Measurements from ENCODE around the gene ERVK3-1. TPM values are rescaled to one million over a fixed set of nuclear protein-coding genes. Genes with fewer than 3 reads are reported as not detected.
A peak's percentile ranks its signal among the peaks of the same experiment; 100 is the strongest.

Gene ERVK3-1
- total RNA-seq, 2 donors from 2014 or later = 39.6 to 54.2 TPM

DNA sequence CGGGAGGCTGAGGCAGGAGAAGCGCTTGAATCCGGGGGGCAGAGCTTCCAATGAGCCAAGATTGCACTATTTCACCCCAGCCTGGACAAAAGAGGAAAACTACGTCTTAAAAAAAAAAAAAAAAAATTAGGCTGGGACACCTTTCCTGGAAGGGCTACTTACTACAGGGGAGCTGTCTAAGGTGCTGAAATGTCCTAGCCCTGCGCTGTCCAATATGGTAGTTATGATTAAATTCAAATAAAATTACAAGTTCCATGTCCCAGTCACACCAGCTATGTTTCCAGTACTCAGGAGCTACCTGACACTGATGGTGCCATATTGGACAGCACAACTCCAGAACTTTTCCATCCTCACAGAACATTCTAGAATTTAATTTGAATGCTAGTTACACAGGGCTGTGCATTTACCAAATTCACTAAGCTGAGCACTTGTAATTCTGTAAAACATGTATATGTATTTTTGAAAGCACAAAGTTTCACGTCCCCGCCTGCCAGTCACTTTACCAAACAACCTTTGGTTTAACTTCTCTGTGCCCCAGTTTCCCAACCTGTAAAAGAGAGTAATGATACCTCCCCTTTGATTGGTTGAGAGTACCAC is 12.4 kb downstream of the ERVK3-1 start:
- no peaks in the 10 kb centered on the region for H3K9me3 ChIP-seq
- no peak for TF ChIP-seq POLR2A (IDR thresholded peaks at IDR 0.05)
- TF ChIP-seq, protein P1, sequence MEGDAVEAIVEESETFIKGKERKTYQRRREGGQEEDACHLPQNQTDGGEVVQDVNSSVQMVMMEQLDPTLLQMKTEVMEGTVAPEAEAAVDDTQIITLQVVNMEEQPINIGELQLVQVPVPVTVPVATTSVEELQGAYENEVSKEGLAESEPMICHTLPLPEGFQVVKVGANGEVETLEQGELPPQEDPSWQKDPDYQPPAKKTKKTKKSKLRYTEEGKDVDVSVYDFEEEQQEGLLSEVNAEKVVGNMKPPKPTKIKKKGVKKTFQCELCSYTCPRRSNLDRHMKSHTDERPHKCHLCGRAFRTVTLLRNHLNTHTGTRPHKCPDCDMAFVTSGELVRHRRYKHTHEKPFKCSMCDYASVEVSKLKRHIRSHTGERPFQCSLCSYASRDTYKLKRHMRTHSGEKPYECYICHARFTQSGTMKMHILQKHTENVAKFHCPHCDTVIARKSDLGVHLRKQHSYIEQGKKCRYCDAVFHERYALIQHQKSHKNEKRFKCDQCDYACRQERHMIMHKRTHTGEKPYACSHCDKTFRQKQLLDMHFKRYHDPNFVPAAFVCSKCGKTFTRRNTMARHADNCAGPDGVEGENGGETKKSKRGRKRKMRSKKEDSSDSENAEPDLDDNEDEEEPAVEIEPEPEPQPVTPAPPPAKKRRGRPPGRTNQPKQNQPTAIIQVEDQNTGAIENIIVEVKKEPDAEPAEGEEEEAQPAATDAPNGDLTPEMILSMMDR (IDR thresholded peaks at IDR 0.05) = no peak
- no peak for DNase-seq
- 50 to 52% methylated on average over 7 of the region's 7 CpGs for WGBS, 2 donors
- no peak for ATAC-seq
- no peak overlapping the region for H3K4me3 ChIP-seq
- peaks cover 0 to 11% of the 10 kb centered on the region in 2 donors for H3K36me3 ChIP-seq (replicated peaks in 1 of 2; ENCODE audit: insufficient read depth in 1 of 2, low read depth in 2 of 2)
- intact Hi-C loops (cut with DNase I) = no loop called here
- H3K4me1 ChIP-seq = no peaks in the 10 kb centered on the region
- H3K27ac ChIP-seq = no peak overlapping the region
- no peaks in the 10 kb centered on the region for H3K27me3 ChIP-seq

DNA sequence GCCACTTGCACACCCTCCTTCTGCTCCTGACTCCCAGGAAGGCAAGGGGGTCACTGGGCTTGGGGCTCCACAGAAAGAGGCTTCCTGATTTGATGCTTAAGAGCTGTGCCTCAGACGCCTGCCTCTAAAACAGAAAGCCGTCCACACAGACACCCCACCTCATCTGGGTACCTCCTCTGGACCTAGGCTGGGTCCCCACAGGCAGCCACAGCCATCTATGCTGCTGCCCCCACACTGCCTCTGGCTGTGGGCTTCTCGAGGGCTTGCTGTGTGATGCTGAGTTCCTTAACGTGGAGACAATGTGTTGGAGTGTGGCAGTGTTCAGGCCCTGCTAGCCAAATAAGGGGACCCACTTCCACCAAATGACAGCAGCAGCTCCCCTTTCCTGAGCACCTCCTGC is 13.1 kb downstream of the ERVK3-1 start:
- TF ChIP-seq POLR2A (IDR thresholded peaks at IDR 0.05) = no peak
- TF ChIP-seq, protein P1 (IDR thresholded peaks at IDR 0.05) = no peak
- Histone ChIP-seq H3K27ac (no peak overlapping the region), H3K4me3 (no peak overlapping the region), H3K36me3 (replicated peaks in 1 of 2; ENCODE audit: insufficient read depth in 1 of 2, low read depth in 2 of 2) (peaks cover 0 to 6% of the 10 kb centered on the region in 2 donors), H3K9me3 (no peaks in the 10 kb centered on the region), H3K27me3 (no peaks in the 10 kb centered on the region), H3K4me1 (no peaks in the 10 kb centered on the region)
- DNase-seq (no peak), ATAC-seq (no peak)
- intact Hi-C loops (cut with DNase I) = no loop called here
- 78 to 92% methylated on average over 2 to 4 of the region's 4 CpGs for WGBS, 2 donors

DNA sequence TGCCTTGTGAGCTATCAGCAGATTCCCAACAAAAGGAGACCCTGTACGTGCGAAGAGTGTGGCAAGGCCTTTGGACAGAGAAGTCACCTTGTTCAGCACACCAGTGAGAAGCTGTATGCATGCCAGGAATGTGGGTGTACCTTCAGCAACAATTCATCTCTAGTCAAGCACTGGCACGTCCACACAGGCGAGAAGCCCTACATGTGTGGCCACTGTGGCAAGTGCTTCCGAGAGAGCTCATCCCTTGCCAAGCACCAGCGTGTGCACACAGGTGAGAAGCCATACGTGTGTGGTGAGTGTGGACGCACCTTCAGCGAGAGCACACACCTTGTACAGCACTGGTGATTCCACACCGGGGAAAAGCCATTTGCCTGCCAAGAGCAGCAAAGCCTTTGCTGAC is 14.1 kb downstream of the ERVK3-1 start:
- Histone ChIP-seq H3K27me3 (no peaks in the 10 kb centered on the region), H3K4me3 (no peak overlapping the region), H3K9me3 (no peaks in the 10 kb centered on the region), H3K4me1 (no peaks in the 10 kb centered on the region), H3K27ac (no peak overlapping the region), H3K36me3 (replicated peaks in 1 of 2; ENCODE audit: insufficient read depth in 1 of 2, low read depth in 2 of 2) (no peaks in the 10 kb centered on the region)
- TF ChIP-seq, protein P1 (IDR thresholded peaks at IDR 0.05) = no peak
- no peak for TF ChIP-seq POLR2A (IDR thresholded peaks at IDR 0.05)
- no peak for ATAC-seq
- intact Hi-C loops (cut with DNase I) = no loop called here
- DNase-seq = no peak
- 94 to 95% methylated on average over 9 to 10 of the region's 10 CpGs for WGBS, 2 donors

DNA sequence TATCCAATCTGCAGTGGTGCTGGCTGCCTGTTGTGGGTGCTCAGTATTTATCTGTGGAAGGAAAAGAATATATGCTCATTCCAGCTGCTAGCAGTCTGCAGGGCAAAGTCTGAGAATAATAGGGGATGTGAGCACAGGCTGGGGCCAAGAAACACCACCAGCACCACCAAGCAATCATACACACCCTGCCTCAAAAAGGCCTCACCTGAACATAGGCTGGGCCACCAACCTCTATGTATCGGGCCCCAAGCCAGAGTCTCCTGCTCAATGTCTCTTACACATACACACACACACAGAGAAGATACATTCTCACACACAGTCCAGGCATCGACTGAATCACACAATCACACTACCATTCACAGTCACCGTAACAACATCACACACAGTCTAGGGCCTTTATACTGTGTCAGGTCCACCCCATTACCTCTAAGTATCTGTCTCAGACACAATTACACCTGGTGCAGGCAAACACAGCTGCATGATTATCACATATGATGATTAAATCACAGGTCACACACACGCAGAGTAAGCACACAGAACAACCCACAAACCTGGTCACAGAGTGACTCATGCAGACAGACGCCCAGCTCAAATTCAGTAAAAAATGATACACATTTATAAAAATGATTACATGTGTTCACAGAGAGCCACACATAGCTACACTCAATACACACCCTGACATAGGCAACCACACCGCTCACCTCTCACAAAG is 20.3 kb downstream of the ERVK3-1 start:
- no peak for DNase-seq
- no peak for ATAC-seq
- H3K27ac ChIP-seq = no peak overlapping the region

DNA sequence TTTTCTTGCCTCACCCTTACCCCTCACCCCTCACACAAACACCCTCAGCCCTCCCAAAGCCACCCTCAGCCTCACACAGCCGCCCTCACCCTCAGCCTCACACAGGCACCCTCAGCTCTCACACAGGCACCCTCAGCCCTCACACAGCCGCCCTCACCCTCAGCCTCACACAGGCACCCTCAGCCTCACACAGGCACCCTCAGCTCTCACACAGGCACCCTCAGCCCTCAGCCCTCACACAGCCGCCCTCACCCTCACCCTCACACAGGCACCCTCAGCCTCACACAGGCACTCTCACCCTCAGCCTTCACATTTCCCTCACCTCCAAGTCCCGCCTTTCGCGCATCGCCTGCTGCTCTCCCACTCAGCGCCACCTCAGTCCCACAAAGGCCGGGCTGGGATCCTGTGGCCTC is 21.3 kb downstream of the ERVK3-1 start:
- WGBS, 2 donors = 5 to 7% methylated on average over 9 of the region's 9 CpGs
- ATAC-seq = no peak
- peak overlapping the region; percentile 37 to 82 for H3K4me3 ChIP-seq
- peaks cover 24% of the 10 kb centered on the region for H3K4me1 ChIP-seq
- no peaks in the 10 kb centered on the region for H3K9me3 ChIP-seq
- no peaks in the 10 kb centered on the region for H3K36me3 ChIP-seq (replicated peaks in 1 of 2; ENCODE audit: insufficient read depth in 1 of 2, low read depth in 2 of 2)
- peak overlapping the region; percentile 77 to 95 (median 90) for H3K27ac ChIP-seq
- no peak for DNase-seq
- TF ChIP-seq POLR2A (IDR thresholded peaks at IDR 0.05) = no peak
- TF ChIP-seq, protein P1 (IDR thresholded peaks at IDR 0.05) = no peak
- intact Hi-C loops (cut with DNase I) = no loop called here
- H3K27me3 ChIP-seq = no peaks in the 10 kb centered on the region

More for the DNA sequence above, 20.3 kb downstream of the ERVK3-1 start:
- no peak for TF ChIP-seq POLR2A (IDR thresholded peaks at IDR 0.05)
- intact Hi-C loops (cut with DNase I) = no loop called here
- no peaks in the 10 kb centered on the region for H3K9me3 ChIP-seq
- peaks cover 24% of the 10 kb centered on the region for H3K4me1 ChIP-seq
- no peak overlapping the region for H3K4me3 ChIP-seq
- no peaks in the 10 kb centered on the region for H3K36me3 ChIP-seq (replicated peaks in 1 of 2; ENCODE audit: insufficient read depth in 1 of 2, low read depth in 2 of 2)
- H3K27me3 ChIP-seq = no peaks in the 10 kb centered on the region
- WGBS, 2 donors = 69 to 73% methylated on average over 6 of the region's 6 CpGs
